ENCODE measurements around the gene FAM47E.
"Not testable (repeated sequence)": the region's sequence is repeated elsewhere in the genome, so short reads cannot be mapped to it uniquely, and the experiment has no call there.

Gene FAM47E

GRCh38 chr4:76270244-76271175, 19.0 kb downstream of the FAM47E start:
- no peak for DNase-seq (ENCODE audit: low read depth)

- DNase-seq (ENCODE audit: low read depth): no peak
Observed at GRCh38 chr4:76271248-76271647, 19.7 kb downstream of the FAM47E start.

- no peak for DNase-seq (ENCODE audit: low read depth)
Observed at GRCh38 chr4:76272073-76272472, 20.6 kb downstream of the FAM47E start.

- no peak for DNase-seq (ENCODE audit: low read depth)
Observed at GRCh38 chr4:76272582-76272981, 21.1 kb downstream of the FAM47E start.

- no peak for DNase-seq (ENCODE audit: low read depth)
Observed at GRCh38 chr4:76272999-76273398, 21.5 kb downstream of the FAM47E start.

GRCh38 chr4:76275486-76276124, 24.1 kb downstream of the FAM47E start:
- DNase-seq (ENCODE audit: low read depth): no peak

- DNase-seq (ENCODE audit: low read depth): no peak
Observed at GRCh38 chr4:76276813-76277212, 25.3 kb downstream of the FAM47E start.

GRCh38 chr4:76277667-76278066, 26.1 kb downstream of the FAM47E start:
- DNase-seq (ENCODE audit: low read depth): no peak

- DNase-seq (ENCODE audit: low read depth): no peak
Observed at GRCh38 chr4:76278583-76278982, 27.1 kb downstream of the FAM47E start.

- no peak for DNase-seq (ENCODE audit: low read depth)
Observed at GRCh38 chr4:76279462-76279861, 27.9 kb downstream of the FAM47E start.

GRCh38 chr4:76280488-76281441, 29.2 kb downstream of the FAM47E start:
- DNase-seq (ENCODE audit: low read depth): no peak

- DNase-seq (ENCODE audit: low read depth): not testable (repeated sequence)
Observed at GRCh38 chr4:76281594-76281993, 30.1 kb downstream of the FAM47E start.

- no peak for DNase-seq (ENCODE audit: low read depth)
Observed at GRCh38 chr4:76282941-76283689, 31.6 kb downstream of the FAM47E start.

- DNase-seq (ENCODE audit: low read depth): no peak
Observed at GRCh38 chr4:76283900-76284299, 32.4 kb downstream of the FAM47E start.

- not testable (repeated sequence) for DNase-seq (ENCODE audit: low read depth)
Observed at GRCh38 chr4:76287811-76288210, 36.3 kb downstream of the FAM47E start.

- DNase-seq (ENCODE audit: low read depth): no peak
Observed at GRCh38 chr4:76292730-76293129, 41.2 kb downstream of the FAM47E start.

- DNase-seq (ENCODE audit: low read depth): no peak
Observed at GRCh38 chr4:76293772-76294171, 42.3 kb downstream of the FAM47E start.

GRCh38 chr4:76296286-76296820, 44.8 kb downstream of the FAM47E start:
- no peak for DNase-seq (ENCODE audit: low read depth)

- DNase-seq (ENCODE audit: low read depth): no peak
Observed at GRCh38 chr4:76298227-76298626, 46.7 kb downstream of the FAM47E start.

GRCh38 chr4:76300012-76300411, 48.5 kb downstream of the FAM47E start:
- no peak for DNase-seq (ENCODE audit: low read depth)

All from stimulated activated CD8-positive, alpha-beta memory T cell treated with anti-CD3 and anti-CD28 coated beads, Interleukin-12 subunit alpha, Interleukin-12 subunit beta, amount 100 ng/mL, for 4 hours (primary cell).